Gastroesophageal sphincter (tissue), 4 donors: Measurements from ENCODE around the gene BMP5. TPM values are rescaled to one million over a fixed set of nuclear protein-coding genes. Genes with fewer than 3 reads are reported as not detected.

Experiments used
- ATAC-seq: fragments of 150-250 bp; one replicate; pipeline ENCODE4 v1.9.1; 2016; ENCODE audit warnings: mild to moderate bottlenecking, moderate library complexity
- H3K27ac ChIP-seq, 4 donors: fragments of 200-600 bp; sonication (generic) in 3 of 4; 1 replicate in 3 of 4; 2 replicates in 1 of 4; pipeline ENCODE4 v1.5.1; 2016 to 2019
- H3K27me3 ChIP-seq: fragments of 200-600 bp; sonication (generic); one replicate; pipeline ENCODE4 v1.5.1; 2019
- H3K36me3 ChIP-seq, 2 donors: fragments of 200-600 bp; sonication (generic); one replicate each; pipeline ENCODE4 v1.5.1; 2019; ENCODE audit warnings: control low read depth in 1 of 2
- H3K4me1 ChIP-seq, 3 donors: fragments of 200-600 bp; sonication (generic); 1 replicate in 2 of 3; 2 replicates in 1 of 3; pipeline ENCODE4 v1.5.1; 2016 to 2019; ENCODE audit warnings: control low read depth in 2 of 3
- H3K4me3 ChIP-seq, 2 donors: fragments of 200-600 bp; sonication (generic); one replicate each; pipeline ENCODE4 v1.5.1; 2019; ENCODE audit warnings: mild to moderate bottlenecking in 1 of 2, moderate library complexity in 1 of 2
- H3K9me3 ChIP-seq, 3 donors: fragments of 200-600 bp; sonication (generic); one replicate each; pipeline ENCODE4 v1.5.1; 2017 to 2019; ENCODE audit warnings: control low read depth in 2 of 3
- CTCF ChIP-seq, 4 experiments: fragments of 200-600 bp in 2 of 4; fragments of 450-650 bp in 2 of 4; sonication (generic) in 1 of 4; IDR thresholded peaks; one replicate each; pipeline ENCODE4 v1.5.1; 2017 to 2019; ENCODE audit warnings: antibody characterized with exemption in 4 of 4, mild to moderate bottlenecking in 2 of 4, moderate library complexity in 2 of 4
- EP300 ChIP-seq: sonication (generic); formaldehyde crosslinking; IDR thresholded peaks from one replicate; pipeline ENCODE4 v1.6.1; 2017; ENCODE audit warnings: antibody characterized with exemption, mild to moderate bottlenecking
- POLR2A ChIP-seq, 2 donors: fragments of 450-650 bp; IDR thresholded peaks; one replicate each; pipeline ENCODE4 v1.6.1; 2017; ENCODE audit warnings: antibody characterized with exemption in 2 of 2, mild to moderate bottlenecking in 2 of 2, moderate library complexity in 1 of 2
- POLR2AphosphoS5 ChIP-seq: sonication (generic); formaldehyde crosslinking; IDR thresholded peaks from one replicate; pipeline ENCODE4 v1.6.1; 2017; ENCODE audit warnings: antibody characterized with exemption
- WGBS, 2 donors: methylation state at CpG; one replicate each; pipeline ENCODE4 v1.1.5; 2018; ENCODE audit warnings: low coverage in 1 of 2; 5-methylcytosine and 5-hydroxymethylcytosine counted together
- total RNA-seq, 4 donors: library from RNA; depleted of rRNA; stranded (reverse); fragments of >200 nt; gene quantifications; one replicate each; pipeline ENCODE4 v1.1.0, GENCODE V29; 2016

Gene BMP5
- total RNA-seq, 4 donors from 2014 or later, result 0.40 to 2.6 (median 0.89) TPM

GRCh38 chr6:55746473-55746872 is 128.9 kb downstream of the BMP5 start:
- Histone ChIP-seq H3K4me1 (no peaks in the 10 kb centered on the region), H3K27ac (no peak overlapping the region), H3K27me3 (no peaks in the 10 kb centered on the region), H3K9me3 (no peaks in the 10 kb centered on the region), H3K4me3 (no peak overlapping the region), H3K36me3 (no peaks in the 10 kb centered on the region)
- ATAC-seq, result no peak
- no peak for TF ChIP-seq POLR2A (IDR thresholded peaks at IDR 0.05)
- 50 to 93% methylated on average over 1 of the region's 1 CpG for WGBS, 2 donors

- ATAC-seq, result no peak
- TF ChIP-seq EP300, result no peak
- no peak for TF ChIP-seq POLR2AphosphoS5
- no peak for TF ChIP-seq POLR2A (IDR thresholded peaks at IDR 0.05)
- TF ChIP-seq CTCF (IDR thresholded peaks at IDR 0.05), result no peak
- Histone ChIP-seq H3K27ac (no peak overlapping the region), H3K4me1 (no peaks in the 10 kb centered on the region), H3K4me3 (no peak overlapping the region), H3K36me3 (no peaks in the 10 kb centered on the region), H3K9me3 (peaks cover 0 to 10% (median 0%) of the 10 kb centered on the region in 3 donors), H3K27me3 (no peaks in the 10 kb centered on the region)
Observed at GRCh38 chr6:55734256-55734655, 141.1 kb downstream of the BMP5 start.

GRCh38 chr6:55729665-55730064 is 145.7 kb downstream of the BMP5 start:
- no peaks in the 10 kb centered on the region for H3K4me1 ChIP-seq
- no peaks in the 10 kb centered on the region for H3K27me3 ChIP-seq
- H3K27ac ChIP-seq, result no peak overlapping the region
- ATAC-seq, result no peak
- H3K9me3 ChIP-seq, result no peaks in the 10 kb centered on the region
- no peaks in the 10 kb centered on the region for H3K36me3 ChIP-seq
- TF ChIP-seq CTCF (IDR thresholded peaks at IDR 0.05), result no peak
- TF ChIP-seq EP300, result no peak
- TF ChIP-seq POLR2A (IDR thresholded peaks at IDR 0.05), result no peak
- TF ChIP-seq POLR2AphosphoS5, result no peak
- no peak overlapping the region for H3K4me3 ChIP-seq

GRCh38 chr6:55726144-55726543 is 149.2 kb downstream of the BMP5 start:
- no peak for TF ChIP-seq POLR2A (IDR thresholded peaks at IDR 0.05)
- TF ChIP-seq EP300, result no peak
- no peaks in the 10 kb centered on the region for H3K27me3 ChIP-seq
- no peak overlapping the region for H3K27ac ChIP-seq
- no peak overlapping the region for H3K4me3 ChIP-seq
- WGBS, 2 donors, result 47% methylated on average over 1 of the region's 1 CpG; no CpG with 5 or more reads in 1 of the 2 donors
- H3K4me1 ChIP-seq, result no peaks in the 10 kb centered on the region
- no peaks in the 10 kb centered on the region for H3K36me3 ChIP-seq
- H3K9me3 ChIP-seq, result no peaks in the 10 kb centered on the region
- no peak for ATAC-seq

GRCh38 chr6:55714831-55715230 is 160.6 kb downstream of the BMP5 start:
- peaks cover 0 to 9% (median 0%) of the 10 kb centered on the region in 3 donors for H3K4me1 ChIP-seq
- 79 to 95% methylated on average over 2 to 4 of the region's 4 CpGs for WGBS, 2 donors
- no peaks in the 10 kb centered on the region for H3K36me3 ChIP-seq
- no peak for ATAC-seq
- no peak overlapping the region for H3K4me3 ChIP-seq
- H3K27ac ChIP-seq, result no peak overlapping the region
- no peak for TF ChIP-seq EP300
- no peak for TF ChIP-seq POLR2A (IDR thresholded peaks at IDR 0.05)
- TF ChIP-seq POLR2AphosphoS5, result no peak
- no peak for TF ChIP-seq CTCF (IDR thresholded peaks at IDR 0.05)
- H3K9me3 ChIP-seq, result no peaks in the 10 kb centered on the region
- no peaks in the 10 kb centered on the region for H3K27me3 ChIP-seq

GRCh38 chr6:55713436-55713835 is 162.0 kb downstream of the BMP5 start:
- Histone ChIP-seq H3K4me1 (peaks cover 0 to 9% (median 0%) of the 10 kb centered on the region in 3 donors), H3K27me3 (no peaks in the 10 kb centered on the region), H3K9me3 (no peaks in the 10 kb centered on the region), H3K4me3 (no peak overlapping the region), H3K27ac (no peak overlapping the region), H3K36me3 (no peaks in the 10 kb centered on the region)
- WGBS, 2 donors, result 8 to 9% methylated on average over 3 of the region's 3 CpGs
- ATAC-seq, result peak; percentile 53
- TF ChIP-seq POLR2A (IDR thresholded peaks at IDR 0.05) (no peak), POLR2AphosphoS5 (peak; percentile 9)

GRCh38 chr6:55708711-55709110 is 166.7 kb downstream of the BMP5 start:
- WGBS, 2 donors, result 81 to 100% methylated on average over 1 of the region's 1 CpG
- H3K9me3 ChIP-seq, result peaks cover 0 to 8% (median 0%) of the 10 kb centered on the region in 3 donors
- TF ChIP-seq CTCF (IDR thresholded peaks at IDR 0.05) (no peak), POLR2A (IDR thresholded peaks at IDR 0.05) (no peak), EP300 (no peak), POLR2AphosphoS5 (no peak)
- H3K4me1 ChIP-seq, result peaks cover 0 to 8% (median 0%) of the 10 kb centered on the region in 3 donors
- no peak for ATAC-seq
- H3K27me3 ChIP-seq, result no peaks in the 10 kb centered on the region
- no peaks in the 10 kb centered on the region for H3K36me3 ChIP-seq
- H3K4me3 ChIP-seq, result no peak overlapping the region
- H3K27ac ChIP-seq, result no peak overlapping the region
